HG03196 (cell line): ENCODE results near the gene RNU6-9.
"Not testable (repeated sequence)": the region's sequence is repeated elsewhere in the genome, so short reads cannot be mapped to it uniquely, and the experiment has no call there.

ENCODE experiments used
- ATAC-seq: cut with Tn5 transposase; IDR thresholded peaks from one replicate; pipeline ENCODE4 v1.9.1; 2021; ENCODE audit not compliant: unreplicated experiment

Gene RNU6-9

DNA sequence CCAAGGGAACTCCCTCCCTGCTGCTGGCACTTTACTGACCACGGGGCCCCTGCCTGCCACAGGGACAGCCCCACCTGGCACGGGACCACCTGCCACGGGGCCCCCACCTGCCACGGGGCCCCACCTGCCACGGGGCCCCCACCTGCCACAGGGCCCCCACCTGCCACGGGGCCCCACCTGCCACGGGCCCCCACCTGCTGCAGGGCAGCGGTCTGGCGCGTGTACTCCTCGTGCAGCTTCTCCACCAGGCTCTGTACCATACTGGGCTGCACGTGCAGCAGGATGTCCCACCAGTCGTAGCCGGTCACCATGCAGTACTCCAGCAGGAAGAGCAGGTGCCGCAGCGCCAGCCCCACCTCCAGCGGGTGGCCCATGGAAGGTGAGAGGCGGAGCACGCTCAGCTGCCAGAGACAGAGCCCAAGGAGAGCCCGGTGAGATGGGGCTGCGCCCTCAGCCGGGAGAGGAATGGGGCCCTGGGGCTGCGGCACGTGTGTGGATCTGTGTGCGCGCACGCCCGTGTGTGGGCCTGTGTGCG lies 16.4 kb upstream of the RNU6-9 start:
- ATAC-seq, result no peak

DNA sequence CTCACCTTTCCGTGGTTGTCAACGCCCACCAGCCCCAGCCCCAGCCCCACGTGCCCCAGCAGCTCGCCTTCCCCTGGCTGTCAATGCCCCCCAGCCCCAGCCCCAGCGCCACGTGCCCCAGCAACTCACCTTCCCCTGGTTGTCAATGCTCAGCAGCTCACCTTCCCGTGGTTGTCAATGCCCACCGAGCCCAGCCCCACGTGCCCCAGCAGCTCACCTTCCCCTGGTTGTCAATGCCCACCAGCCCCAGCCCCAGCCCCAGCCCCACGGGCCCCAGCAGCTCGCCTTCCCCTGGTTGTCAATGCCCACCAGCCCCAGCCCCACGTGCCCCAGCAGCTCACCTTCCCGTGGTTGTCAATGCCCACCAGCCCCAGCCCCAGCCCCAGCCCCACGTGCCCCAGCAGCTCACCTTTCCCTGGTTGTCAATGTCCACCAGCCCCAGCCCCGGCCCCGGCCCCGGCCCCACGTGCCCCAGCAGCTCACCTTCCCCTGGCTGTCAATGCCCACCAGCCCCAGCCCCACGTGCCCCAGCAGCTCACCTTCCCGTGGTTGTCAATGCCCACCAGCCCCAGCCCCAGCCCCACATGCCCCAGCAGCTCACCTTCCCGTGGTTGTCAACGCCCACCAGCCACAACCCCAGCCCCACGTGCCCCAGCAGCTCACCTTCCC lies 15.2 kb upstream of the RNU6-9 start:
- ATAC-seq, result not testable (repeated sequence)

DNA sequence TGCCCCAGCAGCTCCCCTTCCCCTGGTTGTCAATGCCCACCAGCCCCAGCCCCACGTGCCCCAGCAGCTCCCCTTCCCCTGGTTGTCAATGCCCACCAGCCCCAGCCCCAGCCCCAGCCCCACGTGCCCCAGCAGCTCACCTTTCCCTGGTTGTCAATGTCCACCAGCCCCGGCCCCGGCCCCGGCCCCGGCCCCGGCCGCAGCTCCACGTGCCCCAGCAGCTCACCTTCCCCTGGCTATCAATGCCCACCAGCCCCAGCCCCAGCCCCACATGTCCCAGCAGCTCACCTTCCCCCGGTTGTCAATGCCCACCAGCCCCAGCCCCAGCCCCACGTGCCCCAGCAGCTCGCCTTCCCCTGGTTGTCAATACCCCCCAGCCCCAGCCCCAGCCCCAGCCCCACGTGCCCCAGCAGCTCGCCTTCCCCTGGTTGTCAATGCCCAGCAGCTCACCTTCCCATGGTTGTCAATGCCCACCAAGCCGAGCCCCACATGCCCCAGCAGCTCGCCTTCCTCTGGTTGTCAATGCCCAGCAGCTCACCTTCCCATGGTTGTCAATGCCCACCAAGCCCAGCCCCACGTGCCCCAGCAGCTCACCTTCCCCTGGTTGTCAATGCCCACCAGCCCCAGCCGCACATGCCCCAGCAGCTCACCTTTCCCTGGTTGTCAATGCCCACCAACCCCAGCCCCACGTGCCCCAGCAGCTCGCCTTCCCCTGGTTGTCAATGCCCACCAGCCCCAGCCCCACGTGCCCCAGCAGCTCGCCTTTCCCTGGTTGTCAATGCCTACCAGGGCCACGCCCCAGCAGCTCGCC lies 14.3 kb upstream of the RNU6-9 start:
- not testable (repeated sequence) for ATAC-seq

DNA sequence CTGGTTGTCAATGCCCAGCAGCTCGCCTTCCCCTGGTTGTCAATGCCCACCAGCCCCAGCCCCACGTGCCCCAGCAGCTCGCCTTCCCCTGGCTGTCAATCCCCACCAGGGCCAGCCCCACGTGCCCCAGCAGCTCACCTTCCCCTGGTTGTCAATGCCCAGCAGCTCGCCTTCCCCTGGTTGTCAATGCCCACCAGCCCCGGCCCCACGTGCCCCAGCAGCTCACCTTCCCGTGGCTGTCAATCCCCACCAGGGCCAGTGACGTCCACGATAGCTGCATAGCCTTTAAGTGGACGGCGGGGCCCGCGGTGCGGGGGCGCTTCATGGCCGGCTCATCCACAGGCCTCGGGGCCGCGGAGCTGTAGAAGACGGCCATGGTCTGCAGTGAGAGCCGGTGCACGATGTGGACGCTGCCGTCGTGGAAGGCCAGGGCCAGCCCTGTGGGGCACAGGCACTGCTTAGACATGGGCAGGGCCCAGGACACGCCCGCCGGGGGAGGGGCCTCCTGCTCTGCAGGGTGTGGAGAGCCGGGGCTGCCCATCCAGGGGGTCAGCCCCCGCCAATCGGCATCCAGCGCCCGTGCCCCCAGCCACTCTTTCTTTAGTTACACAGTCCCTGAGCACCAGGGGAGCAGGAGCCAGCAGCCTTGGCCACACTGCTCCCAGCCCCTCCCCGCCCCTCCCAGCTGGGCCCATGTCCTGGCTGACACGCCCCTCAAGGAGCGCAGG lies 13.4 kb upstream of the RNU6-9 start:
- ATAC-seq, result no peak

DNA sequence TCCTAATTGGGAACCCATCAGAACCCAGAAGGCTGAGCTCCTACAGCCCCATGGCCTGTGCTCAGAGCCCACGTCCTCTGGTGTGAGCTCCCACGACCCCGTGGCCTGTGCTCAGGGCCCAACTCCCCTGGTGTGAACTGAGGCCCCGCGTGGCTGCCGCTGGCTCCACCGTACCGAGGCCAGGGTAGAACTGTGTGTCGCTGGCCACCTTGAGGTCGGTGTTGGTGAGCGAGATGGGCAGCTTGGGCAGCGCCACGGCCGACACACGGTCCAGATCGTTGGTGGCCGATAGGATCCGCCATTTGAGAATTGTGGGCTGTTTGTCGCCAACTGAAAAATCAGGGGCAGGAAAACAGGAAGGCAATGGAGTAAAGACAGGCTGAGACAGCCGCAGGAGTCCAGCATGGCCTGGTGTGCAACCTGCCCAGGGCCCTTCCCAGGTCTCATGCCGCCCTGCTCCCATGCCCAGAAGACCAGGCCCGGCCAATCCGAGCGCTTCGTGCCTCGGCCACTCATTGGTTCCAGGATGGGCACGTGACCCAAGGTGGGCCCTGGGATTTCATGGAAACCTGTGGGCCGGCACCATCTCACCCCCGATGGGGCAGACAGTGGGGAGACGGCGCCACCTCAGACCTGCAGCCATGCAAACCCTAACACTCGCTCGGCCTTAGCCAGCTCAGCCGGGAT lies 11.8 kb upstream of the RNU6-9 start:
- ATAC-seq, result no peak

DNA sequence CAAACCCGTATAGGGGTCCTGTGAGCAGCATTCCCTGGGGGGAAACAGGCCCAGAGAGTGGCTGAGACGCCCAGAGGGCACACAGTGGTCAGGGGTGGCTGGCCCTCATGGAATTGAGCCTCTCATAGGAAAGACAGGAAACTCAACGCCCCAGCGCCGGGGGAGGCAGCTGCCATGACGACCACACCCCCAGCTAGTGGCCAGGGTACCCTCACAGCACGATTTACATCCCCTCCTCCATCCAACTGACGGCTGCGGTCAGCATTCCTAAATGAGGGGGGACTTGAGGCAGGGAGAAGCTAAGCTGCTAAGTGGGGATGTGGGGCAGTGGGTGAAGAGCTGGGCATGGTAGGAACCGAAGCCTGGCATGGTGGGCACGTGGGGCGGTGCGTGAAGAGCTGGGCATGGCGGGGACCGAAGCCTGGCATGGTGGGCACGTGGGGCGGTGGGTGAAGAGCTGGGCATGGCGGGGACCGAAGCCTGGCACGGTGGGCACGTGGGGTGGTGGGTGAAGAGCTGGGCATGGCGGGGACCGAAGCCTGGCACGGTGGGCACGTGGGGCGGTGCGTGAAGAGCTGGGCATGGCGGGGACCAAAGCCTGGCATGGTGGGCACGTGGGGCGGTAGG lies 10.3 kb upstream of the RNU6-9 start:
- no peak for ATAC-seq

DNA sequence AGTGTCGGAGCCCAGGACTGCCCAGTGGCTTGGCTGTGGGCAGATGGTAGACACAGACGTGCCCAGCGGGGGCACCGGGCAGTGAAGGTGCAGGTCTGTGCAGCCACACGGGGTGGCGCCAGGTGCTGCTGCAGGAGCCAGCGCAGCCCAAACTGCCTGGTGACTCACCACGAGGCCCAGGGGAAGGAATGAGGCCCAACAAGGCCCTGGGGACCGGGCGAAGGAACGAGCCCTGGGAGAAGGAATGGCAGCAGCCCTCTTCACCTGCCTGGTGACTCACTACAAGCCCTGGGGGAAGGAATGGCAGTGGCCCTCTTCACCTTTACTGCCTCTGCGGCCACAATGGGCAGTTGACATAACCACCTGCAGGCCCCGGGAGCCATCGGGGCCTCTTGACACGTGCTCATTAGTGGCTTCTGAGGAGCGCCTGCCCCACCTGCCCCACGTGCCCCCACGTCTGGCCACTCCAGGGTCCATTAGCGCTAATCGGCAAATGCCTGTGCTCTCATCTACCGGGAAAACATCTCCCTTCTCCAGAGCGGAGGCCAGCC lies 9.5 kb upstream of the RNU6-9 start:
- no peak for ATAC-seq

DNA sequence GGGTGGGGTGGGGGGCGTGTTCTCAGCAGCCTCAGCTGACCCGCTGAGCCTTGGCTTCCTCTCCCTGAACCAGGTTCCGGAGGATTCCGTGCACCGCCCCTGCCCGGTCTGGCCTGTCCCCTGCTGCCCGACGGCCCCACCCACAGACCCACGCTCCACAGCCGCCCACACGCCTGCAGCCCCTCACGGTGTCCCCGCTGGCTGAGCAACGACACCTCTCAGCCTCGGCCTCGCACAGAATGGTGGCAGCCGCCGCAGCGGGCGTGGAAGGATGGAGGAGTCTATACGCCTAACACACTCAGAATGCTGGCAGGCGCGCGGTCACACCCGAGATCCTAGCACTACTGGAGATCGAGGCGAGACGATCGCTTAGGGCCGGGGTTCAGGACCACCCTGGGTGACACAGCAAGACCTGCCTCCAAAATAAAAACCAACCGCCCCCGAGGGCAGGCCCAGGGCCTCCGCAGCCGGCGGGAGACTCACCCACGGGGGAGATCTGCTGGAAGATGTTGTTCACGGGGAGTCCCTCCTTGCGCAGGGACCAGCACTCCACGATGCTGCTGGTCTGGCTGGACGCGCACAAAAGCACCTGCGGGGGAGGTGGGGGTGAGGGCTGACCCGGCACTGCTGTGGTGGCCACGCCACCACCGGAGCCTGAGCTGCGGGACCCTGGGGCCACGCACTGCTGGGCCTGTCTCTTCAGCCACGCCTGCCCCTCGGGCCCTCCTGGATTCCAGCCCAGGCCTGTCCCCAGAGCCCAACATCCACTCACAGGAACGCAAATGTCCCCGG lies 8.7 kb upstream of the RNU6-9 start:
- no peak for ATAC-seq

DNA sequence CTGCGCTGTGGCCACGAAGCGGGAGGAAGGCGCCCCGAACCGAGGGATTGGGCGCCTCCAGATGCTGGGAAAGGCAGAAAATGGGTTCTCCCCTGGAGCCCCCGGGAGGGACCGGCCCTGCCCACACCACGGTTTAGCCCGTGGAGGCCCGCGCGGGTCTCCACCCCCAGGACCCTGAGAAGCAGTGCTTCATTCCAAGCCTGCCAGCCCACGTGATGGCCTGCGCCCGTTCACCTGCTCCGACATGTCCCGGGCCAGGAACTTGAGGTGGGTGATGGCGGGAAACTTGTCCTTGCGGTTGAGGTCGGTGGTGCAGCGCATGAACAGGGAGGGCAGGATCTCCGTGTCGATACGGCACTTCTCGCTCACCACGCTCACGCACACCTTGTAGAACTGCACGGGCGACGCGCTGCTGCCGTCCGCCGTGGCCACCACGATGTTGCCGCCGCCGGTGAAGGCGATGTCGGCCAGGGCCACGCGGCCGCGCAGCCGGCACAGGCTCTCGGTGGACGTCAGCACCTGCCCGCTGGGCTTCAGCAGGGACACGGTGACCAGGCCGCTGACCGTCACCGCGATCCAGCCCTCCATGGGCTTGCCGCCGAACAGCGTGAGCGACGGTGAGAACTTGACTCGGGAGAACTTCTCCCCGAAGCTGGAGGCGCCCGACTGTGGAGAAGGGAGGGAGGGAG lies 7.6 kb upstream of the RNU6-9 start:
- ATAC-seq, result no peak

DNA sequence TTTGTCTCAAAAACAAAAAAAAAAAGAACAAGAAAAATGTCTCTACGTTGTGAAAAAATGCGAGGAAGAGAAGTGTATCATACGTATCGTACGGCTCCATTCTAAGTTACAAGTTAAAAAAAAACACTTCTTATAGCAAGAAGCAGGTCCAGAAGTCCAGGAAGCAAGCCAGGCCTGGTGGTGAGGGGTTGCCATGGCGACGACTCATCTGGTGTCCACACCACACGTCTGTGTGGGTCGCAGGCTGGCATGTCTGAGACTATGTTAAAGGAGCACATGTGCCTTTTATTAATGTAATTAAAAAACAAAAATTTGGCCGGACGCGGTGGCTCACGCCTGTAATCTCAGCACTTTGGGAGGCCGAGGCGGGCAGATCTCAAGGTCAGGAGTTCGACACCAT lies 6.2 kb upstream of the RNU6-9 start:
- ATAC-seq, result no peak

DNA sequence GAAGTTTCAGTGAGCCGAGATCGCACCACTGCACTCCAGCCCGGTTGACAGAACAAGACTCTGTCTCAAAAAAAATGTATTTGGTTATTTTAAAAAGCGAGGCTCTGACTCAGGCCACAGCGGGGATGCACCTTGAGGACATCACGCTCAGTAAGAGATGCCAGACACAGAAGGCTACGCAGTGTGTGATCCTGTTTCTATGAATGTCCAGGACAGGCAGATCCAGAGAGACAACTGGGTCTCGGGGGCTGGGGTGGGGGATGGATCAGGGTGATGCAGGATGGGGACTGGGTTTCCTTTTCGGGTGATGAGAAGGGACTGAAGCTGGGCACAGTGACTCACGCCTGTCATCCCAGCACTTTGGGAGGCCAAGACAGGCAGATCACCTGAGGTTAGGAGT lies 5.7 kb upstream of the RNU6-9 start:
- no peak for ATAC-seq

DNA sequence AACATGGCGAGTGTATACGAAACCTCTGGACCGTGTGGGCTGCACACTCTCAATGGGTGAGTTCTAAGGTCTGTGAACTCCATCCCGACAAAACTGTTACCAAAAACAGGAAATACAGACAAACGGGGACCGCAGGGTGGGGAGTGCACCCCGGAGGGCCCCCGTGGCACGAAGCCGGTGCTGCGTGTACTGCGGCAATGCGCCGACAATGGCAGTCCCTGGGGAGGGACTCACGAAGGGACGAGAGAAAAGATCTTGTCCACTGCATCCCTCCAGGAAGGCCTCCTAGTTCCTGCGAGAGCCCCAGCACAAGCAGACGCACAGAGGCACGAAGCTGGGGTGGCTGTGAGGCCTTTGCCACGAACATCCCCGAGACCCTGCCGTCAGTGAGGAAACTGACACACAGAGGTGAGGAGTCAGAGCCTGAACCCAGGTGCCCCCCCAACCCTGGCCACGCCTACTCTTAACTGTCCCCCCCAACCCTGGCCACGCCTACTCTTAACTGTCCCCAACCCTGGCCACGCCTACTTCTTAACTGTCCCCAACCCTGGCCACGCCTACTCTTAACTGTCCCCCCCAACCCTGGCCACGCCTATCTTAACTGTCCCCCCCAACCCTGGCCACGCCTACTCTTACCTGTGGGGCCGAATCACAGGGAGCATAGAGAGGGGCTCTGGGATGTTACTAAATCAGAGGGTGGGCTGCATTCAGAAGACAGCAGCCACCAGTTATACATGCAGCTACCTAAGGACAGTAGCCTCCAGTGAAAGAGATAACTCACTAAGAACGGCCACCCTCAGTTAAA lies 4.5 kb upstream of the RNU6-9 start:
- ATAC-seq, result no peak

DNA sequence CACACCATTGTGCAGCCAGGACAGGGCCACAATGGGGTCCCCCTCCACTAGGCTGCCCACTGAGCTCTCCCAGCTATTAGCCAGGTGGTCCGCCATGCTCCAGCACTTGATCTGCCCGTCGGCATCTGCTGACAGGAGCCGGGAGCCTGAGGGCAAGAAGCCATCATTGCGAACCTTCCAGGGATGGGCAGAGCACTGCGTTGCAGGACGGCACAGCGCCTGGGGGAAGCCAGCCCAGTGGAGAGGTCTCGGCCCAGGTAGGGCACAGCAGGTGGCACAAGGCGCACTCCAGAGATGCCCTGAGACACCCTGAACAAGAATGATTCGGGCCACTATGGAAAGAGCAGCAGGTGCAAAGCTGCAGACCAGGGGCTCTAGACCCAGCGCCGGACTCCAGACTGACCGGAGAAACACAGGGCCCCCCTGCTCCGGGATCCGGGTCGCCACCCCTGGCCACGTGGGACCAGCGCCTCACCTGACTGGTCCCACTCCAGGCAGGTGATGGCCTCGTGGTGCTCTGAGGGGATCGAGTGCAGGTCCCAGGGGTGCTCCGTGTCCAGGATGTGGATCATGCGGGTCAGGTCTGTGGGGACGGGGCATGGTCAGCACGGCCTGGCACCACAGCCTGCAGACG lies 3.5 kb upstream of the RNU6-9 start:
- ATAC-seq, result no peak

DNA sequence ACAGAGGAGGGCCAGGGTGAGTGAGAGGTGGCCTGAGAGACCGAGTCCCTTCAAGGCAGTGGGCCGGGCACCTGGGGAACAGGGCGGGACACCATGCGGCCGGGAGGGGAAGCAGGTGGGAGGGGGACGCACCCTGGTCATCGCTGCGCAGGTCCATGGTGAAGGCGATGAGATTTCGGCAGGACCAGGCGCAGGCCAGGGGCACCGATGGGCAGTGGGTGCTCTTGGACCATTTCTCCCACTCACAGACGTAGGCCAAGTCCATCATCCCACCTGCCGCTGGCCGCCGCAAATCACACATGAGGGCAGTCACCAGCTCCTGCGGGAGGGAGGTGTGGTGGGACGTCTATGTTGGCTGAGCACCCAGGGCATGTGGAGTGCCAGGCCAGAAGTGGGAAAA lies 2.5 kb upstream of the RNU6-9 start:
- no peak for ATAC-seq

DNA sequence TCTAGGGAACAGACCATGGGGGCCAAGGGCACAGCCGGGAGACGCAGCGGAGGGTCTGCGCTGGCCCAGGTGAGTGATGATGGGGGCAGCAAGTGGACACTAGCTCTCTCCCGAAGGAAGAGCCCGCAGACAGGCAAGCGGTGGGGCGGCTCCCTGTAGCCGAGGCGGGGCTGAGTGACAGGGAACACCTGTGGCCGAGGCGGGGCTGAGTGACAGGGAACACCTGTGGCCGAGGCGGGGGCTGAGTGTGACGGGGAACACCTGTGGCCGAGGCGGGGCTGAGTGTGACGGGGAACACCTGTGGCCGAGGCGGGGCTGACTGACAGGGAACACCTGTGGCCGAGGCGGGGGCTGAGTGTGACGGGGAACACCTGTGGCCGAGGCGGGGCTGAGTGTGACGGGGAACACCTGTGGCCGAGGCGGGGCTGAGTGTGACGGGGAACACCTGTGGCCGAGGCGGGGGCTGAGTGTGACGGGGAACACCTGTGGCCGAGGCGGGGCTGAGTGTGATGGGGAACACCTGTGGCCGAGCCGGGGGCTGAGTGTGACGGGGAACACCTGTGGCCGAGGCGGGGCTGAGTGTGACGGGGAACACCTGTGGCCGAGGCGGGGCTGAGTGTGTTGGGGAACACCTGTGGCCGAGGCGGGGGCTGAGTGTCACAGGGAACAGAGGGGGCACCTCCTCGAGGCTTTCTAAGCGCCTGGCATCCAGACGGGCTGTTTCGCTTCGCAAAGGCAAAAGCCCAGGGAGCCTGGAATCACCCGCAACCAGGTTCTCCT lies 1.7 kb upstream of the RNU6-9 start:
- not testable (repeated sequence) for ATAC-seq

DNA sequence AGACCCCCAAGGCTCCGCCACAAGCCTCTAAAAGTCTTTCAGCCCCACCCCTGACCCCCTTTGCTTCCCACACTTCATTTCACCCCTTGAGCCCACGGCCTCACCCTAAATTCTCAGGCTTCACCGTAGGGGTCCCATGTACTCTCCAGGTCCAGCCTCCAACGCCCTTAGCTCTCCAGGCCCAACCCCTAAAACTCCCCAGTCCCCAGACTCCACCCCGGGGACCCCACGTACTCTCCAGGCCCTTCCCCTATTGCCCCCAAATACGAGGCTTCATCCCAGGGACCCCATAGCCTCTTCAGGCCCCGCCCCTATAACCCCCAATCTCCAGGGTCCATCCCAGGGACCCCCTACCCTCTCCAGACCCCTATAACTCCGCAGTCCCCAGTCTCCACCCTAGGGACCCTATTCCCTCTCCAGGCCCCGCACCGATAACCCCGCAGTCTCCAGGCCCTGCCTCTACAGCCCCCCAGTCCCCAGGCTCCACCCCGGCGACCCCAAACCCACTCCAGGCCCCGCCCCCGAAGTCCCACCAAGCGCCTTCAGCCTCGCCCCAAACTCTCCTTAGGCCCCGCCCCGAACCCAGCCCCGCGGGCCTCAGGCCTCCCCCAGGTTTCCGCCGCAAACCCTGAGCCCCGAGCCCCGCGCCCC lies 916 bp upstream of the RNU6-9 start:
- no peak for ATAC-seq
